Measurements from ENCODE around the gene RAPGEF4.

RAPGEF4 gene

GRCh38 chr2:173079973-173080860 is 344.6 kb downstream of the RAPGEF4 start:
- DNase-seq (ENCODE audit: low spot score) = peak; percentile 41
- H3K27ac ChIP-seq = no peak overlapping the region
- no peak for TF ChIP-seq CTCF (conservative IDR thresholded peaks at IDR 0.05; ENCODE audit: low read depth)
- ChIA-PET CTCF (interaction anchor here (0.6 kb wide), 1 partner anchor 148 kb away, joined by 5 read pairs; no protein-coding TSS in a partner anchor), POLR2A (ENCODE audit: low non-redundant PET) (no interaction called here)

- POLR2A ChIA-PET (ENCODE audit: low non-redundant PET) = no interaction called here
- no peak overlapping the region for H3K27ac ChIP-seq
- no peak for DNase-seq (ENCODE audit: low spot score)
Observed at GRCh38 chr2:173086518-173087213, 351.0 kb downstream of the RAPGEF4 start.

GRCh38 chr2:173087214-173087581 is 351.6 kb downstream of the RAPGEF4 start:
- ChIA-PET CTCF (no interaction called here), POLR2A (ENCODE audit: low non-redundant PET) (no interaction called here)
- H3K27ac ChIP-seq = no peak overlapping the region
- no peak for TF ChIP-seq CTCF (conservative IDR thresholded peaks at IDR 0.05; ENCODE audit: low read depth)
- no peak for DNase-seq (ENCODE audit: low spot score)

More at GRCh38 chr2:173086518-173087213, 351.0 kb downstream of the RAPGEF4 start:
- no peak for TF ChIP-seq CTCF (conservative IDR thresholded peaks at IDR 0.05; ENCODE audit: low read depth)
- CTCF ChIA-PET = no interaction called here

GRCh38 chr2:173087793-173088496 is 352.3 kb downstream of the RAPGEF4 start:
- ChIA-PET CTCF (no interaction called here), POLR2A (ENCODE audit: low non-redundant PET) (no interaction called here)
- no peak for TF ChIP-seq CTCF (conservative IDR thresholded peaks at IDR 0.05; ENCODE audit: low read depth)
- no peak overlapping the region for H3K27ac ChIP-seq
- DNase-seq (ENCODE audit: low spot score) = no peak

GRCh38 chr2:173090276-173090877 is 354.7 kb downstream of the RAPGEF4 start:
- ChIA-PET CTCF (interaction anchor here (0.7 kb wide), 1 partner anchor 121 kb away, joined by 4 read pairs; no protein-coding TSS in a partner anchor), POLR2A (ENCODE audit: low non-redundant PET) (no interaction called here)
- TF ChIP-seq CTCF (conservative IDR thresholded peaks at IDR 0.05; ENCODE audit: low read depth) = no peak
- 0 out of 2 replicates have a peak overlapping the region, but pooled peaks have one; percentile 29 for H3K27ac ChIP-seq
- no peak for DNase-seq (ENCODE audit: low spot score)
